IPS-11a (cell line): ENCODE data around the gene SDC4.

Experiments used
- H3K4me3 ChIP-seq: one replicate; pipeline ENCODE4 v1.5.1; 2013; ENCODE audit warnings: low read depth, low read length, control low read depth

The SDC4 gene

DNA sequence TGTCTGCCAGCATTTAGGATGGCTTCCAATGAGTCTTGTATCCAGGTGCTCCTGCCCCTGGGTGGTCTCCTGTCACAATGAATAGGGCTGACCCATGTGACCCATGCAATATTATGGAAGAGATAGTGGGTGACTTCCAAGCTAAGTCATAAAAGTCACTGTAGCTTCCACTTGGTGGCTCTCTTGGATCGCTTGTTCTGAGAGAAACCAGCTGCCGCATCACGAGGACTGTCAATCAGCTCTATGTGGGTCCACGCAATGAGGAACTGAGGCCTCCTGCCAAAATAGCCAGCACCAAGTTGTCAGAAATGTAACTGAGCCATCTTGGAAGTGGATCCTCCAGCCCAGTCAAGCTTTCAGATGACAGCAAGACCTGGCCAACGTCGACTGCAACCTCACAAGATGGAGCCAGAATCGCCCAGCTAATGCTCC is 25.3 kb downstream of the SDC4 start:
- no peak overlapping the region for H3K4me3 ChIP-seq

DNA sequence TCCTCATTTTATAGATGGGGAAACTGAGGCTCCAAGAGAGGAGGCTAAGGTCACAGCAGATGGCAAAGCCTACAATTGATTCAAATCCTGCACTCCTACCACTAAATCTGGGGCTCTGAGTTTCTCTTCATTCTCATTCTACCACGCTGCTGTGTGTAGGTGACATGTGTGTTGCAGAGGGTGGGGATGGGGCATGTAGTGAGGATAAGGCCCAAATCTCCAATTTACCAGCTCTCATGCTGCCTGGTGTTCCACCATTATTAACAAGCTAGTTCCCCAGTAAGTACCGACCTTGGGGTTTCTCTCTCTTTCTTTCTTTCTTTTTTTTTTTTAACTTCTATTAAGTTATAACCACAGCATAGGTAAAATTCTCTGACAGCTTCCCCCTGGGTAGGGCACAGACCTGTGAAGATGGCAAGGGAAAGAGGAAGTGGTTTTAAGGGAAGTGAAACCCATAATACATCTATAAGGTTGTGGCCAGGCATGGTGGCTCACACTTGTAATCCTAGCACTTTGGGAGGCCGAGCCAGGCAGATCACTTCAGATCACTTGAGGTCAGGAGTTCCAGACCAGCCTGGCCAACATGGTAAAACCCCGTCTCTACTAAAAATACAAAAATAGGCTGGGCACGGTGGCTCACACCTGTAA is 27.2 kb downstream of the SDC4 start:
- no peak overlapping the region for H3K4me3 ChIP-seq

DNA sequence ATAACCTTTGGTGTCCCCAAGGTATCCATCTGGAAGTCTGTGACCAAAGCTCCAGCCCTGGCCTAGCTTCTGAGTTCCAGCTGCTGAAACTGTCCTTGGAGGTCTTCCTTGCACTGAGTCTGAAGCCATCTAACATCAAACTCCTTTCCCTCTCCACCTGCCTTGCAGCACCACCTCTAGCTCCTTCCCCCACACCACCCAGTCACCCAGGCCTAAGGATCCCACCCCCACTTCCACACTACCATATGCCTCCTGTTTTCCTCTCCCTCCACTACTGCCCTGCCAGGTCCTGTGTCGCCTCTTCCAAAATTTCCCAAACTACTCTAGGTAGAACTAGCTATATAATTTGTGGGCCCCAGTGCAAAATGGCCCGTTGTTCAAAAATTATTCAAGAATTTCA is 29.3 kb downstream of the SDC4 start:
- no peak overlapping the region for H3K4me3 ChIP-seq

DNA sequence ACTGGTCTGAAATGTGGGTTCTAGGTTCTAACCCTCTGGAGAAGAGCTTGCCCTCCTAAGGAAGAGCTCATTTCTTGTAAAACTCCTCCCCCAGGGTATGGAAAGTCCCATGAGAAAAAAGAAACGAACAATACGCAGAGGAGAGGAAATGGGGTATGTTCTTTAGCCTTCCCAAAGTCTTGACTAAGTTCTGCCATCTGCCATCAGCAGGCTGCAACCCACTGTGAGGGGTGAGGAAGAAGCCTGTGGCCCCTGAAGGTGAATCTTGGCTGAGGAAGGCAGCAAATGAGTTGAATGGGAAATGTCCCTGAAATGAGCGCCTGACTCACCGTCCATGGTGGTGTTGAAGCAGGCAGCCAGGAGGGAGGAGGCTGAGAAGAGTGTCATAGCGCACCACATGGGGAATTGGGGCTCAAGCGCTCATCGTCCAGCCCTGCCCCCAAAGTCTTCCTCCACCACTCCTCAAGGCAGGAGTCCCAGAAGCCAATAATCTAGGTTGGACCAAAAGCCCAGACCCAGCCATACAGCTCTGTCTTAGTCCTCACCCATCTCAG is 29.8 kb downstream of the SDC4 start:
- H3K4me3 ChIP-seq: no peak overlapping the region

- no peak overlapping the region for H3K4me3 ChIP-seq
These were observed 30.4 kb downstream of the SDC4 start for GRCh38 chr20:45317826-45318225.

DNA sequence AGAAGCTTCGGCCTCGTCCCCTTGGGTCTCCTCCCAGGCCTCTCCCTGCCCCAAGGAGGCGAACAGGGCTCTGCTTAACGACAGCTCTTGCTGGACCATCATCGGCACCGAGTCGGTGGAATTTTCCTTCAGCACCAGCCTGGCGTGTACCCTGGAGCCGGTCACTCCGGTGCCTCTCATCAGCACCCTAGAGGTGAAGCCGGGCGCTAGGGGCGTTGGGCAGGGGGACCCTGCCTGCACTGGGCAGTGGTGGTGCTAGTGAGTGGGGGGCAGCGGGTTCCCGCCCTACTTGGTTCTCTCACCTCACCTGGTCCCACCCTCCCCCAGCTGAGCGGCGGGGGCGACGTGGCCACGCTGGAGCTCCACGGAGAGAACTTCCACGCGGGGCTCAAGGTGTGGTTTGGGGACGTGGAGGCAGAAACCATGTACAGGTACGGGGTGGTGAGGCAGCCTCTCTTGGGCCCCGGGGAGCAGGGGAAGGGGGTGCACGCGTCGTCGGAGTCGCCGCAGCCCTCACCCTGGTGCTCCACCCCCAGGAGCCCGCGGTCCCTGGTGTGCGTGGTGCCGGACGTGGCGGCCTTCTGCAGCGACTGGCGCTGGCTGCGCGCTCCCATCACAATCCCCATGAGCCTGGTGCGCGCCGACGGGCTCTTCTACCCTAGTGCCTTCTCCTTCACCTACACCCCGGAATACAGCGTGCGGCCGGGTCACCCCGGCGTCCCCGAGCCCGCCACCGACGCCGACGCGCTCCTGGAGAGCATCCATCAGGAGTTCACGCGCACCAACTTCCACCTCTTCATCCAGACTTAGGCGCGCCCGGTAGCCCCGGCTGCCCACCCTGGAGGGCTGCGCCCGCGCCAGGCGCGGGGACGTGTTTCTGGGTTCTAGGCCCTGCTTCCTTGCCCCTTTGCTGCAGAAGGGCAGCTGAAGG is 31.8 kb downstream of the SDC4 start:
- H3K4me3 ChIP-seq: no peak overlapping the region

DNA sequence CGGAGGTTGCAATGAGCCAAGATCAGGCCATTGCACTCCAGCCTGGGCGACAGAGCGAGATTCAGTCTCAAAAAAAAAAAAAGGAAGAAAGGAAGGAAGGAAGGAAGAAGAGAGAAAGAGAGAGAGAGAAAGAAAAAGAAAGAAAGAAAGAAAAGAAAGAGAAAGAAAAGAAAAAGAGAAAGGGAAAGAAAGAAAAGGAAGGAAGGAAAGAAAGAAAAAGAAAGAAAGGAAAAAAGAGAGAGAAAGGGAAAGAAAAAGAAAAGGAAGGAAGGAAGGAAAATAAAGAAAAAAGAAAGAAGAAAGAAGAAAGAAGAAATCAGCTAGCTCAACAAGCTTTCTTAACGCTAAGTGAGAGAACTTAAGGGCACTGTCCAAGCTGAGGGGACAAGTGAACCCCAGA is 32.6 kb downstream of the SDC4 start:
- H3K4me3 ChIP-seq: no peak overlapping the region

DNA sequence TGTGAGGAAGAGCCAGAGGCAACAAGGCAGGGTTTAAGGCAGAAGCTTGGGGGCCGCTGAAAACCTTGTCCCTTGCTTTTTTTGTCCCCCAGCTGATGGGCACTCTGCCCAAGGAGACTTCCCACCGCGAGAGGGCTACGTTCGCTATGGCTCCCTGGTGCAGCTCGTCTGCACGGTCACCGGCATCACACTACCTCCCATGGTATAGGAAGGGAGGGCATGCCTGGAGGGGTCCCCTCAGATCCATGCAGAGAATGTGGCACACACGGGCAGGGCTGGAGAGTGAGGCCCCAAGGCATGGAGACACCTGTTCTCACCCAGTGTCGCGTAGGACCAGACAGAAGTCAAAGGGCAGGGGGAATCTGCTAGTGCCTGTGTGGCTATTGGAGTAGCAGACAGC is 34.3 kb downstream of the SDC4 start:
- no peak overlapping the region for H3K4me3 ChIP-seq

GRCh38 chr20:45313065-45313695 is 35.0 kb downstream of the SDC4 start:
- no peak overlapping the region for H3K4me3 ChIP-seq

GRCh38 chr20:45312241-45312640 is 36.0 kb downstream of the SDC4 start:
- H3K4me3 ChIP-seq: no peak overlapping the region

DNA sequence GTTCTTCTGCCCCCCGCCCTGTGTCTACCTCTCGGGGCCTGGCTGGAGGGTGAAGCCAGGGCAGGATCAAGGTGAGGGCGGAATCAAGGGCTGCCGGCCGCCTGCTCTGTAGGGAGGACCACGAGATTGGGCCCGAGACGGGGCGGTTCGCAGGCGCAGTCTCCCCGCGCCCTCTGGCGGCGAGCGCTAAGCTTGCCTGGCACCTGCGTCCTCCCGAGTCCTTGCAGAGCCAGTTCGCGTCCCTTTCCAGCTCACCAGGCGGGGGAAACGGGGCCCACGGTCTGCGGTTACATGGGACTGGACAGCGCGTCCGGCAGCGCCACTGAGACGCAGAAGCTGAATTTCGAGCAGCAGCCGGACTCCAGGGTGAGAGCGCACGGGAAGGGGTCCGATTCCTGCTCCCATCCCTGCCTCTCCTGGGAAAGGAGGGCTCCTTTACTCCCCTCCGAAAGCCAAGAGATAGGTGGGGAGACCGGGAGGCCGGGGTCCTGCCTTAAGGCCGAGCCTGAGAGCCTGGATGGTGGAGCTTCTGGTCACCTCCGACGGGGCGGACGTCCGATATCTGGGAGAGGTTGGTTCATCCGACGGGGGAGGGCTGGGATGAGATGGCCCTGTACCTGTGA is 36.5 kb downstream of the SDC4 start:
- peak overlapping the region; percentile 10 for H3K4me3 ChIP-seq

GRCh38 chr20:45309075-45309474 is 39.1 kb downstream of the SDC4 start:
- H3K4me3 ChIP-seq: no peak overlapping the region

DNA sequence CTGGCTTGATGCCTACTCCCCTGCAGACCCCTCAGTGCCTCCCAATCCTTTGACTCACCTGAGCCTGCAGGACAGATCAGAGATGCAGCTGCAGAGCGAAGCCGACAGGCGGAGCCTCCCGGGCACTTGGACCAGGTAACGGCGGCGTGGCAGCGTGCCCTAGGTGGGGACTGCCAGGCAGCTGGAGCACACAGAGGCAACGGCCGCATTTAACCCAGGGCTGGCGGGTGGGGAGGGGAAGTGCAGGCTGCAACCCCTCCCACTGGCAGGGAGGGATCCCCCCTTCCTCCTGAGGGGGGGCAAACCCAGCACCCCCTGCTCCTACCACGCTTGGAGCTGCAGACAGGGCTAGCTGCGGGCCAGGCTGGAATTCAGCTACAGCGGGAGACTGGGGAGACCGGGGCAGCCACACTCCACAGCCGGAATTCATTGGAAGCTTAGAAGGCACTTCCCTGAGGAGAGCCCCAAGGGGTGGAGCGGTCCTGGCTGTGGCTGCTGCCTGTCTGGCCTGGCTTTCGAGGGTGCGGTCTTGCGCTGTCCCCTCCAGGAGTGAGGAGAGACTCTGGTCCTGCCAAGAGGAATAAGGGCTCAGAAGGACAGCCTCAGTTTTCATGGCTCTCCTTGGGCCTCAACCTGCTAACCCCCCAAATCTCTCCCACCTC is 40.0 kb downstream of the SDC4 start, which contains the start of gene MATN4:
Gene MATN4 (minus strand): TSS at position 183 of the 662 bp plus-strand sequence. CDS start 2,717 bp downstream, outside the sequence.
- no peak within 1 kb of the TSS for H3K4me3 ChIP-seq

GRCh38 chr20:45307076-45307640 is 41.1 kb downstream of the SDC4 start:
- no peak overlapping the region for H3K4me3 ChIP-seq

GRCh38 chr20:45306431-45306982 is 41.7 kb downstream of the SDC4 start, which contains the start of gene RBPJL:
RBPJL (plus strand) TSS chr20:45306840; CDS start chr20:45306923, 83 bp downstream.
- H3K4me3 ChIP-seq: no peak within 1 kb of the TSS

DNA sequence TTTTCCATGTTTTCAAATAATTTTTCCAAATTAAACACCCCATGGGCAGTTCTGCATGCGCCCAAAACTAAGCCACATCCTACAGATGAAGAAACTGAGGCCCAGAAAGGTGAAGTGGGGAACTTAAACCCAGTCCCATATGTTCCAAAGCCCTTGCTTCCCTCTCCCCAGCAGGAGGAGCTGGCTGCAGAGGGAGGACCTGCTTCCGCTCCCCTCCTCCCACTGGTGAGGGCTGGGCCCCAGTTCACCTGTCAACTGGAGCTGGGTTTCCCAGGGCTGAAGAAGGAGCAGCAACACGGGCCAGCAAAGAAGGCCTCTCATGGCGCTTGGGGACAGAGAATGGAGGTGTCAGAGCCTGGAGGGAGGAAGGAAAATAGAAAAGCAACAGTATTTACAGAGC is 43.0 kb downstream of the SDC4 start:
- H3K4me3 ChIP-seq: no peak overlapping the region

DNA sequence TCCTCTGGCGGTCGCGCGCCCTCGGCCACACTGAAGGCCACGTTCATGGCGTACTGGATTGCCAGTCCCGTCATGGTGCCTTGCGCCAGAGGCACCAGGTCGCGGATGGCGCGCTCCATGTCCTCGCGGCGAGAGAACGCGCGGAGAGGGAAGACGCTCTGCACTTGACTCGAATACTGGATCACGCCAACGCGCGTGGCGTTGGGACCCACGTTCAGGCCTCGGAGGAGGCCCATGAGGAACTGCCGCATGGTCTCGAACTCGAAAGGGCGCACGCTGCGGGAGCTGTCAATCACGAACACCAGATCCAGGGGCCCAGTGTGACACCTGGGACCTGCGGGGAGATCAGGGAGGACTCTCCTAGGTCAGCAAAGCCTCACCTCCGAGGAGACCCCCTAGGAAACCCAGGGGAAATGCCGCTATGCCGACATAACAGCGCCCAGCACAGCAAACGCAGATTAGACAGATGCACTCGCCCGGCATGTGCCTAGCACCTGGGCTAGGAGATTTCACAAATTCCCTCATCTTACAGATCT is 43.7 kb downstream of the SDC4 start:
- no peak overlapping the region for H3K4me3 ChIP-seq

GRCh38 chr20:45303586-45304463 is 44.4 kb downstream of the SDC4 start:
- H3K4me3 ChIP-seq: no peak overlapping the region
